ENCODE measurements around the gene CTRL. TPM values are rescaled to one million over a fixed set of nuclear protein-coding genes. Genes with fewer than 3 reads are reported as not detected.
A peak's percentile ranks its signal among the peaks of the same experiment; 100 is the strongest.

The CTRL gene
- total and polyA plus RNA-seq, 5 donors from 2014 or later = 0.21 to 8.0 (median 1.1) TPM

- Mint-ChIP-seq H3K4me3 (no peak overlapping the region), H3K27me3 (no peaks in the 10 kb centered on the region), H3K9me3 (no peaks in the 10 kb centered on the region), H3K36me3 (peaks cover 6% of the 10 kb centered on the region), H3K4me1 (peaks cover 0 to 4% (median 1%) of the 10 kb centered on the region in 4 donors), H3K27ac (no peak overlapping the region)
- no peak for ATAC-seq (ENCODE audit: low read depth in 2 of 2)
- peaks cover 12% of the 10 kb centered on the region for H3K36me3 ChIP-seq (ENCODE audit: control insufficient read depth, insufficient read depth, low read length)
- DNase-seq = no peak
- no peaks in the 10 kb centered on the region for H3K9me3 ChIP-seq (ENCODE audit: control insufficient read depth in 2 of 2, low read length in 2 of 2)
- H3K4me1 ChIP-seq (ENCODE audit: control insufficient read depth, insufficient read depth, low read length, poor library complexity, severe bottlenecking) = no peaks in the 10 kb centered on the region
- no peak overlapping the region for H3K27ac ChIP-seq (ENCODE audit: insufficient read depth, low read length, poor library complexity, severe bottlenecking)
- H3K27me3 ChIP-seq (ENCODE audit: control insufficient read depth, insufficient read depth, low read length) = no peaks in the 10 kb centered on the region
- H3K4me3 ChIP-seq (ENCODE audit: low read depth, low read length) = no peak overlapping the region
These were observed 15.4 kb upstream of the CTRL start for GRCh38 chr16:67946966-67947558.

GRCh38 chr16:67946128-67946569, 14.5 kb upstream of the CTRL start:
- DNase-seq (no peak), ATAC-seq (ENCODE audit: low read depth in 2 of 2) (no peak)
- no peaks in the 10 kb centered on the region for H3K9me3 Mint-ChIP-seq
- Histone ChIP-seq H3K4me1 (ENCODE audit: control insufficient read depth, insufficient read depth, low read length, poor library complexity, severe bottlenecking) (peaks cover 5% of the 10 kb centered on the region), H3K27me3 (ENCODE audit: control insufficient read depth, insufficient read depth, low read length) (no peaks in the 10 kb centered on the region), H3K9me3 (ENCODE audit: control insufficient read depth in 2 of 2, low read length in 2 of 2) (no peaks in the 10 kb centered on the region), H3K36me3 (ENCODE audit: control insufficient read depth, insufficient read depth, low read length) (peaks cover 8% of the 10 kb centered on the region), H3K27ac (ENCODE audit: insufficient read depth, low read length, poor library complexity, severe bottlenecking) (no peak overlapping the region), H3K4me3 (ENCODE audit: low read depth, low read length) (no peak overlapping the region)
- no peaks in the 10 kb centered on the region for H3K27me3 Mint-ChIP-seq
- H3K27ac Mint-ChIP-seq = peak overlapping the region in 1 of 3 donors; percentile 52
- no peak overlapping the region for H3K4me3 Mint-ChIP-seq
- H3K36me3 Mint-ChIP-seq = peaks cover 3% of the 10 kb centered on the region
- H3K4me1 Mint-ChIP-seq = peaks cover 0 to 10% (median 3%) of the 10 kb centered on the region in 4 donors

GRCh38 chr16:67945392-67945933, 13.8 kb upstream of the CTRL start:
- H3K4me1 ChIP-seq (ENCODE audit: control insufficient read depth, insufficient read depth, low read length, poor library complexity, severe bottlenecking) = peaks cover 5% of the 10 kb centered on the region
- H3K36me3 ChIP-seq (ENCODE audit: control insufficient read depth, insufficient read depth, low read length) = peaks cover 6% of the 10 kb centered on the region
- no peaks in the 10 kb centered on the region for H3K27me3 ChIP-seq (ENCODE audit: control insufficient read depth, insufficient read depth, low read length)
- Mint-ChIP-seq H3K4me1 (peaks cover 0 to 15% (median 4%) of the 10 kb centered on the region in 4 donors), H3K27me3 (no peaks in the 10 kb centered on the region), H3K27ac (no peak overlapping the region), H3K36me3 (peaks cover 3% of the 10 kb centered on the region), H3K9me3 (no peaks in the 10 kb centered on the region), H3K4me3 (no peak overlapping the region)
- ATAC-seq (ENCODE audit: low read depth in 2 of 2) (no peak), DNase-seq (no peak)
- no peak overlapping the region for H3K4me3 ChIP-seq (ENCODE audit: low read depth, low read length)
- H3K9me3 ChIP-seq (ENCODE audit: control insufficient read depth in 2 of 2, low read length in 2 of 2) = no peaks in the 10 kb centered on the region
- H3K27ac ChIP-seq (ENCODE audit: insufficient read depth, low read length, poor library complexity, severe bottlenecking) = no peak overlapping the region

- peaks cover 6% of the 10 kb centered on the region for H3K36me3 ChIP-seq (ENCODE audit: control insufficient read depth, insufficient read depth, low read length)
- H3K27ac ChIP-seq (ENCODE audit: insufficient read depth, low read length, poor library complexity, severe bottlenecking) = no peak overlapping the region
- H3K4me1 Mint-ChIP-seq = peaks cover 0 to 21% (median 9%) of the 10 kb centered on the region in 4 donors
- H3K27ac Mint-ChIP-seq = no peak overlapping the region
- H3K27me3 Mint-ChIP-seq = no peaks in the 10 kb centered on the region
- DNase-seq (no peak), ATAC-seq (ENCODE audit: low read depth in 2 of 2) (no peak)
- no peak overlapping the region for H3K4me3 ChIP-seq (ENCODE audit: low read depth, low read length)
- H3K4me3 Mint-ChIP-seq = no peak overlapping the region
- H3K4me1 ChIP-seq (ENCODE audit: control insufficient read depth, insufficient read depth, low read length, poor library complexity, severe bottlenecking) = peaks cover 10% of the 10 kb centered on the region
- H3K36me3 Mint-ChIP-seq = peaks cover 3% of the 10 kb centered on the region
- no peaks in the 10 kb centered on the region for H3K9me3 Mint-ChIP-seq
- H3K27me3 ChIP-seq (ENCODE audit: control insufficient read depth, insufficient read depth, low read length) = no peaks in the 10 kb centered on the region
- no peaks in the 10 kb centered on the region for H3K9me3 ChIP-seq (ENCODE audit: control insufficient read depth in 2 of 2, low read length in 2 of 2)
These were observed 13.2 kb upstream of the CTRL start for GRCh38 chr16:67944690-67945391.

GRCh38 chr16:67943619-67944504, 12.2 kb upstream of the CTRL start, which contains the start of gene LCAT:
Gene LCAT, minus strand, starts transcription at chr16:67944120. Its CDS starts 19 bp downstream, at chr16:67944101.
- Histone ChIP-seq H3K36me3 (ENCODE audit: control insufficient read depth, insufficient read depth, low read length) (peaks cover 6% of the 10 kb centered on the region), H3K4me3 (ENCODE audit: low read depth, low read length) (no peak within 1 kb of the TSS), H3K27me3 (ENCODE audit: control insufficient read depth, insufficient read depth, low read length) (no peaks in the 10 kb centered on the region), H3K27ac (ENCODE audit: insufficient read depth, low read length, poor library complexity, severe bottlenecking) (no peak within 1 kb of the TSS), H3K4me1 (ENCODE audit: control insufficient read depth, insufficient read depth, low read length, poor library complexity, severe bottlenecking) (peaks cover 14% of the 10 kb centered on the region), H3K9me3 (ENCODE audit: control insufficient read depth in 2 of 2, low read length in 2 of 2) (no peaks in the 10 kb centered on the region)
- Mint-ChIP-seq H3K36me3 (peaks cover 3% of the 10 kb centered on the region), H3K4me3 (no peak within 1 kb of the TSS), H3K9me3 (no peaks in the 10 kb centered on the region), H3K27ac (no peak within 1 kb of the TSS), H3K27me3 (no peaks in the 10 kb centered on the region), H3K4me1 (peaks cover 0 to 30% (median 10%) of the 10 kb centered on the region in 4 donors)
- ATAC-seq (ENCODE audit: low read depth in 2 of 2) (no peak), DNase-seq (no peak)

GRCh38 chr16:67943256-67943618, 11.6 kb upstream of the CTRL start:
- H3K36me3 Mint-ChIP-seq = peaks cover 3% of the 10 kb centered on the region
- H3K9me3 Mint-ChIP-seq = no peaks in the 10 kb centered on the region
- H3K36me3 ChIP-seq (ENCODE audit: control insufficient read depth, insufficient read depth, low read length) = peaks cover 6% of the 10 kb centered on the region
- ATAC-seq (ENCODE audit: low read depth in 2 of 2) (no peak), DNase-seq (no peak)
- H3K4me1 ChIP-seq (ENCODE audit: control insufficient read depth, insufficient read depth, low read length, poor library complexity, severe bottlenecking) = peaks cover 14% of the 10 kb centered on the region
- peaks cover 0 to 31% (median 10%) of the 10 kb centered on the region in 4 donors for H3K4me1 Mint-ChIP-seq
- H3K27me3 ChIP-seq (ENCODE audit: control insufficient read depth, insufficient read depth, low read length) = no peaks in the 10 kb centered on the region
- no peak overlapping the region for H3K27ac ChIP-seq (ENCODE audit: insufficient read depth, low read length, poor library complexity, severe bottlenecking)
- no peak overlapping the region for H3K4me3 ChIP-seq (ENCODE audit: low read depth, low read length)
- H3K4me3 Mint-ChIP-seq = no peak overlapping the region
- H3K9me3 ChIP-seq (ENCODE audit: control insufficient read depth in 2 of 2, low read length in 2 of 2) = no peaks in the 10 kb centered on the region
- no peaks in the 10 kb centered on the region for H3K27me3 Mint-ChIP-seq
- H3K27ac Mint-ChIP-seq = no peak overlapping the region

- H3K27me3 ChIP-seq (ENCODE audit: control insufficient read depth, insufficient read depth, low read length) = no peaks in the 10 kb centered on the region
- Mint-ChIP-seq H3K27me3 (no peaks in the 10 kb centered on the region), H3K36me3 (peaks cover 3% of the 10 kb centered on the region), H3K4me3 (no peak overlapping the region), H3K9me3 (no peaks in the 10 kb centered on the region), H3K27ac (no peak overlapping the region), H3K4me1 (peaks cover 0 to 31% (median 10%) of the 10 kb centered on the region in 4 donors)
- no peaks in the 10 kb centered on the region for H3K9me3 ChIP-seq (ENCODE audit: control insufficient read depth in 2 of 2, low read length in 2 of 2)
- ATAC-seq (ENCODE audit: low read depth in 2 of 2) (no peak), DNase-seq (no peak)
- H3K27ac ChIP-seq (ENCODE audit: insufficient read depth, low read length, poor library complexity, severe bottlenecking) = no peak overlapping the region
- H3K36me3 ChIP-seq (ENCODE audit: control insufficient read depth, insufficient read depth, low read length) = peaks cover 6% of the 10 kb centered on the region
- peaks cover 17% of the 10 kb centered on the region for H3K4me1 ChIP-seq (ENCODE audit: control insufficient read depth, insufficient read depth, low read length, poor library complexity, severe bottlenecking)
- no peak overlapping the region for H3K4me3 ChIP-seq (ENCODE audit: low read depth, low read length)
These were observed 11.0 kb upstream of the CTRL start for GRCh38 chr16:67942510-67943255.
